Endothelial cell of umbilical vein (primary cell): ENCODE results near the gene SIRPG. TPM values are rescaled to one million over a fixed set of nuclear protein-coding genes. Genes with fewer than 3 reads are reported as not detected.
"Not testable (repeated sequence)": the region's sequence is repeated elsewhere in the genome, so short reads cannot be mapped to it uniquely, and the experiment has no call there.

Experiments
- Bru-seq: library from RNA; stranded (reverse); fragments of 400-500 nt; gene quantifications from one replicate; lab custom pipeline; 2021; lab: Mats Ljungman, UMichigan
- BruChase-seq, 2 experiments: library from RNA; stranded (reverse); fragments of 400-500 nt; gene quantifications; one replicate each; lab custom pipeline; 2021; lab: Mats Ljungman, UMichigan
- BruUV-seq: library from RNA; stranded (reverse); fragments of 400-500 nt; replicated peaks from 2 replicates; lab custom pipeline; 2021; lab: Mats Ljungman, UMichigan
- CTCF ChIA-PET: fragments of 300-600, 350-600 bp; sonication (Branson Sonifier 250); formaldehyde crosslinking; loops from one replicate; lab custom pipeline; 2021; ENCODE audit warnings: antibody characterized with exemption, inconsistent platforms; lab: Charles Lee
- POLR2A ChIA-PET: fragments of 300-600, 350-600 bp; sonication (Branson Sonifier 250); formaldehyde crosslinking; loops from one replicate; lab custom pipeline; 2021; ENCODE audit warnings: antibody characterized with exemption, inconsistent platforms; lab: Charles Lee
- DNase-seq: peaks from one replicate; pipeline ENCODE4 v3.0.0-alpha.2; 2011; ENCODE audit warnings: low read depth, low spot score
- FAIRE-seq: peaks from 2 replicates; lab custom pipeline; 2011; peaks lifted over from hg19 to GRCh38; lab: Jason Lieb, UNC
- H2AFZ ChIP-seq: 2 replicates; pipeline ENCODE4 v1.6.0; 2012; ENCODE audit warnings: low read depth, low read length, control low read depth, inconsistent platforms
- H3K27ac ChIP-seq: 2 replicates; pipeline ENCODE4 v1.5.1; 2011; ENCODE audit warnings: low read depth, mild to moderate bottlenecking, control low read depth, low read length, moderate library complexity; ENCODE audit not compliant: insufficient read depth
- H3K27me3 ChIP-seq, 2 experiments: 2 replicates each; pipeline versions ENCODE4 v1.6.0 to v1.6.1; 2011; ENCODE audit warnings: low read length in 2 of 2, mixed read lengths in 1 of 2; ENCODE audit not compliant: control insufficient read depth in 2 of 2, insufficient read depth in 2 of 2
- H3K36me3 ChIP-seq, 2 experiments: 2 replicates in 1 of 2; 3 replicates in 1 of 2; pipeline ENCODE4 v1.5.1; 2011; ENCODE audit warnings: low read length in 2 of 2, mild to moderate bottlenecking in 1 of 2, moderate library complexity in 1 of 2; ENCODE audit not compliant: control insufficient read depth in 2 of 2, insufficient read depth in 2 of 2; ENCODE audit errors: extremely low read depth in 1 of 2
- H3K4me1 ChIP-seq: 3 replicates; pipeline ENCODE4 v1.5.1; 2011; ENCODE audit warnings: mild to moderate bottlenecking, low read length; ENCODE audit not compliant: control insufficient read depth, insufficient read depth; ENCODE audit errors: extremely low read depth
- H3K4me2 ChIP-seq: 2 replicates; pipeline ENCODE4 v1.6.1; 2011; ENCODE audit warnings: low read length, control low read depth, mixed read lengths; ENCODE audit not compliant: insufficient read depth
- H3K4me3 ChIP-seq, 3 experiments: fragments of 200-600 bp in 1 of 3; sonication (generic), shearing (Covaris generic) in 1 of 3; replicated peaks in 1 of 3; 2 replicates each; pipeline ENCODE4 v1.5.1; 2011 to 2016; ENCODE audit warnings: control low read depth in 3 of 3, low read length in 3 of 3, mild to moderate bottlenecking in 2 of 3, inconsistent platforms in 1 of 3, low read depth in 1 of 3, moderate library complexity in 1 of 3; ENCODE audit not compliant: insufficient read depth in 1 of 3
- H3K79me2 ChIP-seq: 2 replicates; pipeline ENCODE4 v1.6.0; 2012; ENCODE audit warnings: low read length, inconsistent platforms; ENCODE audit not compliant: control insufficient read depth, insufficient read depth
- H3K9ac ChIP-seq: replicated peaks from 2 replicates; pipeline ENCODE3; 2011; ENCODE audit warnings: low read length, control low read depth; ENCODE audit not compliant: insufficient read depth; ENCODE audit errors: extremely low read depth
- H3K9me1 ChIP-seq: replicated peaks from 3 replicates; pipeline ENCODE4 v1.6.0; 2011; ENCODE audit warnings: mild to moderate bottlenecking, low read length; ENCODE audit not compliant: control insufficient read depth, insufficient read depth; ENCODE audit errors: extremely low read depth
- H3K9me3 ChIP-seq: replicated peaks from 2 replicates; pipeline ENCODE4 v1.5.1; 2012; ENCODE audit warnings: low read length, inconsistent platforms; ENCODE audit not compliant: control insufficient read depth, insufficient read depth
- H4K20me1 ChIP-seq: replicated peaks from 2 replicates; pipeline ENCODE3; 2011; ENCODE audit warnings: mild to moderate bottlenecking, low read length; ENCODE audit not compliant: control insufficient read depth, insufficient read depth; ENCODE audit errors: extremely low read depth
- EZH2 ChIP-seq: IDR thresholded peaks from 2 replicates; pipeline ENCODE4 v1.6.1; 2012; ENCODE audit warnings: borderline replicate concordance, low read depth, mild to moderate bottlenecking, moderate library complexity, low read length, inconsistent platforms; ENCODE audit not compliant: severe bottlenecking
- FOS ChIP-seq: IDR thresholded peaks from 2 replicates; pipeline ENCODE4 v1.6.1; 2011; ENCODE audit warnings: mild to moderate bottlenecking, low read length, moderate library complexity, borderline replicate concordance; ENCODE audit not compliant: insufficient read depth
- GATA2 ChIP-seq: IDR thresholded peaks from 2 replicates; pipeline ENCODE4 v1.7.0; 2011; ENCODE audit warnings: low read depth, mild to moderate bottlenecking, moderate library complexity, mixed read lengths, low read length; ENCODE audit not compliant: insufficient read length, insufficient read depth
- JUN ChIP-seq: IDR thresholded peaks from 2 replicates; pipeline ENCODE4 v1.6.1; 2011; ENCODE audit warnings: borderline replicate concordance, low read depth; ENCODE audit not compliant: insufficient read length, insufficient read depth
- MAX ChIP-seq: IDR thresholded peaks from 2 replicates; pipeline ENCODE4 v1.6.1; 2011; ENCODE audit not compliant: insufficient read depth, insufficient read length
- MYC ChIP-seq: IDR thresholded peaks from one replicate; pipeline ENCODE4 v1.6.1; 2011; ENCODE audit warnings: mild to moderate bottlenecking, low read depth, low read length
- POLR2A ChIP-seq: IDR thresholded peaks from 2 replicates; pipeline ENCODE4 v1.6.1; 2012; ENCODE audit warnings: low read depth, mild to moderate bottlenecking, control low read depth, low read length
- POLR2AphosphoS5 ChIP-seq: IDR thresholded peaks from 2 replicates; pipeline ENCODE4 v1.6.1; 2012; ENCODE audit warnings: low read depth, mild to moderate bottlenecking, control low read depth, low read length, moderate library complexity; ENCODE audit not compliant: insufficient read depth
- dilution Hi-C: fragments of 300-500 bp; cut with MboI; formaldehyde crosslinking; loops from one replicate; pipeline ENCODE4 v1.15.0; 2019; ENCODE audit warnings: low sequenced_read_pairs; ENCODE audit not compliant: extremely low pct_ligation_motif_present
- intact Hi-C: fragments of 100-400 bp; cut with micrococcal nuclease; formaldehyde crosslinking; loops from one replicate; pipeline ENCODE4 v1.10.0; 2022
- long read RNA-seq: library from polyadenylated mRNA; stranded (forward); transcript quantifications from one replicate; pipeline ENCODE4 v2.0.0, GENCODE V29; 2021
- polyA minus RNA-seq, 3 experiments: library from RNA; depleted of rRNA, polyadenylated mRNA; stranded (reverse); fragments of >200 nt; gene quantifications; 1 replicate in 1 of 3; 2 replicates in 2 of 3; pipeline ENCODE4 v1.2.3, GENCODE V29; 2011
- polyA plus RNA-seq, 4 experiments: library from polyadenylated mRNA; depleted of rRNA in 3 of 4; stranded (reverse) in 3 of 4; unstranded in 1 of 4; fragments of >200 nt; gene quantifications; 2 replicates each; pipeline versions ENCODE4 v1.2.1 to v1.2.3, GENCODE V29; 2011 to 2012; ENCODE audit warnings: missing spikeins in 1 of 4
- total RNA-seq: library from RNA; stranded (reverse); gene quantifications from 2 replicates; pipeline ENCODE4 v1.2.3, GENCODE V29; 2021
- TF ChIP-seq, protein P1 (sequence below), 2 donors: IDR thresholded peaks; 1 replicate in 1 of 2; 2 replicates in 1 of 2; pipeline ENCODE4 v1.5.1; 2011; ENCODE audit warnings: low read length in 2 of 2, mild to moderate bottlenecking in 2 of 2, moderate library complexity in 2 of 2, control low read depth in 1 of 2, inconsistent platforms in 1 of 2, low read depth in 1 of 2; ENCODE audit not compliant: insufficient read depth in 1 of 2; ENCODE audit errors: extremely low read depth in 1 of 2

SIRPG gene
- not detected in 2 replicates for total RNA-seq
- polyA plus RNA-seq = not detected in 2 replicates
- not detected in 2 replicates for polyA plus RNA-seq (2011; cell fraction: cytosol; rRNA removed)
- not detected in 2 replicates for polyA plus RNA-seq (2011; cell fraction: nucleus; rRNA removed)
- polyA plus RNA-seq (2012) = not detected in 2 replicates
- not detected in 2 replicates for polyA minus RNA-seq
- not detected for polyA minus RNA-seq (2011; cell fraction: cytosol; rRNA and poly(A)+ RNA removed)
- not detected in 2 replicates for polyA minus RNA-seq (2011; cell fraction: nucleus; rRNA and poly(A)+ RNA removed)
- not detected for Bru-seq, nascent RNA
- BruChase-seq, experiment 1, labeled RNA remaining after a 6-hour chase = not detected
- BruChase-seq, experiment 2, labeled RNA remaining after a 2-hour chase = not detected
- long read RNA-seq = 0 reads

- no TSS peak for BruUV-seq
- no peak within 1 kb of the TSS for H3K9ac ChIP-seq
- FAIRE-seq (no peak), DNase-seq (no peak)
- H4K20me1 ChIP-seq = no peaks in the 10 kb centered on the region
- no peaks in the 10 kb centered on the region for H3K79me2 ChIP-seq
- no peak within 1 kb of the TSS for H3K4me2 ChIP-seq
- H3K27ac ChIP-seq = no peak within 1 kb of the TSS
- no peaks in the 10 kb centered on the region for H3K36me3 ChIP-seq
- no peaks in the 10 kb centered on the region for H3K9me3 ChIP-seq
- TF ChIP-seq, protein P1, sequence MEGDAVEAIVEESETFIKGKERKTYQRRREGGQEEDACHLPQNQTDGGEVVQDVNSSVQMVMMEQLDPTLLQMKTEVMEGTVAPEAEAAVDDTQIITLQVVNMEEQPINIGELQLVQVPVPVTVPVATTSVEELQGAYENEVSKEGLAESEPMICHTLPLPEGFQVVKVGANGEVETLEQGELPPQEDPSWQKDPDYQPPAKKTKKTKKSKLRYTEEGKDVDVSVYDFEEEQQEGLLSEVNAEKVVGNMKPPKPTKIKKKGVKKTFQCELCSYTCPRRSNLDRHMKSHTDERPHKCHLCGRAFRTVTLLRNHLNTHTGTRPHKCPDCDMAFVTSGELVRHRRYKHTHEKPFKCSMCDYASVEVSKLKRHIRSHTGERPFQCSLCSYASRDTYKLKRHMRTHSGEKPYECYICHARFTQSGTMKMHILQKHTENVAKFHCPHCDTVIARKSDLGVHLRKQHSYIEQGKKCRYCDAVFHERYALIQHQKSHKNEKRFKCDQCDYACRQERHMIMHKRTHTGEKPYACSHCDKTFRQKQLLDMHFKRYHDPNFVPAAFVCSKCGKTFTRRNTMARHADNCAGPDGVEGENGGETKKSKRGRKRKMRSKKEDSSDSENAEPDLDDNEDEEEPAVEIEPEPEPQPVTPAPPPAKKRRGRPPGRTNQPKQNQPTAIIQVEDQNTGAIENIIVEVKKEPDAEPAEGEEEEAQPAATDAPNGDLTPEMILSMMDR (IDR thresholded peaks at IDR 0.05; ENCODE audit: extremely low read depth in 1 of 2, insufficient read depth in 1 of 2, low read depth in 1 of 2, low read length in 2 of 2) = no peak
- TF ChIP-seq POLR2AphosphoS5 (no peak), MYC (no peak), EZH2 (no peak), JUN (no peak), MAX (no peak), FOS (no peak), POLR2A (no peak), GATA2 (no peak)
- H3K4me1 ChIP-seq = no peaks in the 10 kb centered on the region
- CTCF ChIA-PET = no interaction called here
- H3K9me1 ChIP-seq = no peaks in the 10 kb centered on the region
- H3K27me3 ChIP-seq = peaks cover 12% of the 10 kb centered on the region in 2 experiments
- POLR2A ChIA-PET = no interaction called here
- intact Hi-C loops = no loop called here
- dilution Hi-C loops = no loop called here
- no peak within 1 kb of the TSS for H3K4me3 ChIP-seq
- no peak within 1 kb of the TSS for H2AFZ ChIP-seq
Measured at GRCh38 chr20:1657556-1658334, at the start of gene SIRPG. SIRPG (minus strand) TSS chr20:1657779; CDS start chr20:1657714, 65 bp downstream.

- H3K9me1 ChIP-seq, H3K4me2 ChIP-seq, BruUV-seq, POLR2A ChIA-PET, H3K79me2 ChIP-seq, H3K9me3 ChIP-seq, H3K36me3 ChIP-seq, H3K9ac ChIP-seq, H3K27ac ChIP-seq, H2AFZ ChIP-seq, H3K4me3 ChIP-seq, dilution Hi-C loops, H4K20me1 ChIP-seq, DNase-seq, intact Hi-C loops, FAIRE-seq, H3K4me1 ChIP-seq: not testable (repeated sequence)
- CTCF ChIA-PET = interaction anchor here (1.0 to 1.8 kb wide), 2 partner anchors 58 to 203 kb away, joined by 3 to 4 read pairs; no protein-coding TSS in a partner anchor
- H3K27me3 ChIP-seq = peaks cover 7 to 17% of the 10 kb centered on the region in 2 experiments
Measured at GRCh38 chr20:1706887-1707286, 49.3 kb upstream of the SIRPG start.
